ENCODE measurements around the gene CSGALNACT2.
"Not testable (repeated sequence)": the region's sequence is repeated elsewhere in the genome, so short reads cannot be mapped to it uniquely, and the experiment has no call there.

The CSGALNACT2 gene

GRCh38 chr10:43173120-43173519 is 34.9 kb downstream of the CSGALNACT2 start:
- DNase-seq (ENCODE audit: insufficient read length, low spot score), result no peak
- no peak for FAIRE-seq

- FAIRE-seq, result no peak
Measured at GRCh38 chr10:43174969-43175368, 36.7 kb downstream of the CSGALNACT2 start.

DNA sequence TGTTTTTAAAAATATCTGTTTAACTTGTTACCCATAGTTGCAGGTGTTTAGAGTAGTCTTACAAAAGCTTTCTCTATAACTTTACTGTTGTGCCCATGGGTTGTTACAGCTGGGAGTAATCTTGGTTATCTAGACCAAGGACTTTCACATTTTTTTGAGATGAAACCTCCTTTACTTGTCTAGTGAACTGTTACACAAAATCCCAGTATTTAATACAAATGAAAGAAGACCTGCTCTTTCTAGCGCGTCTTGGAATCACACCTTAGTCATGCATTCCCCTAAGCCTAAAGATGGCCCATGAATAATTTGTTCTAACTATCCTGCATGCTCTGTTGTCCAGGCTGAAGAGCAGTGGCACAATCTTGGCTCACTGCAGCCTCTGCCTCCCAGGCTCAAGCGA is 38.0 kb downstream of the CSGALNACT2 start:
- FAIRE-seq (no peak), DNase-seq (ENCODE audit: insufficient read length, low spot score) (no peak)

More at GRCh38 chr10:43174969-43175368, 36.7 kb downstream of the CSGALNACT2 start:
- no peak for DNase-seq (ENCODE audit: insufficient read length, low spot score)

DNA sequence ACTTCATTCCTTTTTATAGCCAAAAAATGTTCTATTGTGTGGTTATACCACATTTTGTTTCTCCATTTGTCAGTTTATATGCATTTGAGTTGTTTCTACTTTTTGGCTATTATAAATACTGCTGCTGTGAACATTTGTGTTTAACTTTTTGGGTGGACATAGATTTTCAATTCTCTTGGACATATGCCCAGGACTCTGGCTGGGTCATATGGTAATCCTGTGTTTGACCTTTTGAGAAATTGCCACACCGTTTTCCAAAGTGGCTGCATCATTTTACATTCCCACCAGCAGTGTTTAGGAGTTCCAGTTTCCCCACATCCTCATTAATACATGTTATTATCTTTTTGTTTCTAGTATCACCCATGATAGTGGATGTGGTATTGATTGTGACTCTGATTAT is 39.4 kb downstream of the CSGALNACT2 start:
- FAIRE-seq (no peak), DNase-seq (ENCODE audit: insufficient read length, low spot score) (no peak)

- DNase-seq (ENCODE audit: insufficient read length, low spot score) (no peak), FAIRE-seq (no peak)
Measured at GRCh38 chr10:43181146-43181545, 42.9 kb downstream of the CSGALNACT2 start.

DNA sequence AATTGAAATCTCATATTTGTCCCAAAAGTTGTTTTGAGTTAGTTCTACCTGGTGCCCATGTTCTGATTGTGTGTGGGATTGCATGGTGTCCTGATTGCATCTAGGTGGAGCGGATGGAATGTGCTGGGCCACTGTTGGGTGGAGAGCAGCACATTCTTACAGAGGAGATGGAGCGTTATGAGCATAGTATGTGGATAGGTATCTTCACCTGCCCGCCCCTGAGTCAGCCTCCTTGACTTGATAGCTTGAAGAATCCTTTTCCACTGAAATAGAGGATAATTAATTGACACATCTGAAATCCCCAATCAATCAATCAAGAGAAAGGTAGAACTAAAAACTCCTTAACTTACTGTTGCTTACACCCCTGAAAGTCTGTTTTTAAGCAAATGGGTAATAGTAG is 45.5 kb downstream of the CSGALNACT2 start:
- DNase-seq (ENCODE audit: insufficient read length, low spot score), result not testable (repeated sequence)
- FAIRE-seq, result peak; percentile 26

- FAIRE-seq, result no peak
- DNase-seq (ENCODE audit: insufficient read length, low spot score), result no peak
Measured at GRCh38 chr10:43186150-43186549, 47.9 kb downstream of the CSGALNACT2 start.

GRCh38 chr10:43187213-43187612 is 49.0 kb downstream of the CSGALNACT2 start:
- DNase-seq (ENCODE audit: insufficient read length, low spot score) (no peak), FAIRE-seq (no peak)

GRCh38 chr10:43188702-43189101 is 50.5 kb downstream of the CSGALNACT2 start:
- DNase-seq (ENCODE audit: insufficient read length, low spot score), result no peak
- FAIRE-seq, result no peak

DNA sequence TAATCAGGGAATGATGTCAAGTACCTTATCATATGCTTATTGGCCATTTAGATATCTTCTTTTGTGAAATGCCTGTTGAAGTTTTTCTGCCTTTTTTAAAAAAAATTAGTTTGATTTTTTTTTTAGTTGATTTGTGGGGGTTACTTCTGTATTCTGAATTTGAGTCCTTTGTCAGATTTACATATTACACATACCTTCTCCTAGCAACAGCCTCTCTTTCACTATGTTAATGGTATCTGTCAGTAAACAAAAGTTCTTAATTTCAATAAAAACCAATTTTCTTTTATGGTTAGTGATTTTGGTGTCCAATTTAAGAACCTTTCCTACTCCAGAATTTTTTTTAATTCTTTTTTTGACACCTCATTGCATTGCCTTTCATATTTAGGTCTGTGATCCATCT is 52.0 kb downstream of the CSGALNACT2 start:
- FAIRE-seq (no peak), DNase-seq (ENCODE audit: insufficient read length, low spot score) (no peak)

- FAIRE-seq (no peak), DNase-seq (ENCODE audit: insufficient read length, low spot score) (no peak)
Measured at GRCh38 chr10:43190775-43191174, 52.5 kb downstream of the CSGALNACT2 start.

- DNase-seq (ENCODE audit: insufficient read length, low spot score) (no peak), FAIRE-seq (peak; percentile 85)
Measured at GRCh38 chr10:43192884-43193283, 54.6 kb downstream of the CSGALNACT2 start.

- no peak for FAIRE-seq
- no peak for DNase-seq (ENCODE audit: insufficient read length, low spot score)
Measured at GRCh38 chr10:43193496-43194080, 55.3 kb downstream of the CSGALNACT2 start.

GRCh38 chr10:43194266-43194665 is 56.0 kb downstream of the CSGALNACT2 start:
- FAIRE-seq, result peak; percentile 9
- DNase-seq (ENCODE audit: insufficient read length, low spot score), result no peak

DNA sequence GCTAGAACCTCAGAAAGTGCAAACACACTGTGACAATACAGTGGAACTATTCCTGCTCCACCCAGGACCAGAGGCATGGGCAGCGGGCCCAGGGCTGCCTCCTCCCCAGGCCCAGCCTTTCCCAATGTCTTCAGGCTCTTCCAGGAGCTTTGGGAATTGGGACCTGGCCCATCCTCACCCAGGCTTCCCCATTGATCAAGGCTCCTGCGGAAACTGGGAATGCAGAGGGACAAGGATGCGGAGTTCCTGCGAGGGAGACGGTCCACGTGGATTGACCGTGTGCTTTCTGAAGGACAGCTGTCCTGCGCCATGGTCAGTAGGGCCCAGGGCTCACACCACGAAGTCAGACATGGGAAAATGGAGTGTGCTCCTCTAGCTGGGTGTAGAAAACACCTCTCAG is 56.6 kb downstream of the CSGALNACT2 start:
- no peak for DNase-seq (ENCODE audit: insufficient read length, low spot score)
- no peak for FAIRE-seq

- FAIRE-seq (no peak), DNase-seq (ENCODE audit: insufficient read length, low spot score) (no peak)
Measured at GRCh38 chr10:43195557-43195956, 57.3 kb downstream of the CSGALNACT2 start.

DNA sequence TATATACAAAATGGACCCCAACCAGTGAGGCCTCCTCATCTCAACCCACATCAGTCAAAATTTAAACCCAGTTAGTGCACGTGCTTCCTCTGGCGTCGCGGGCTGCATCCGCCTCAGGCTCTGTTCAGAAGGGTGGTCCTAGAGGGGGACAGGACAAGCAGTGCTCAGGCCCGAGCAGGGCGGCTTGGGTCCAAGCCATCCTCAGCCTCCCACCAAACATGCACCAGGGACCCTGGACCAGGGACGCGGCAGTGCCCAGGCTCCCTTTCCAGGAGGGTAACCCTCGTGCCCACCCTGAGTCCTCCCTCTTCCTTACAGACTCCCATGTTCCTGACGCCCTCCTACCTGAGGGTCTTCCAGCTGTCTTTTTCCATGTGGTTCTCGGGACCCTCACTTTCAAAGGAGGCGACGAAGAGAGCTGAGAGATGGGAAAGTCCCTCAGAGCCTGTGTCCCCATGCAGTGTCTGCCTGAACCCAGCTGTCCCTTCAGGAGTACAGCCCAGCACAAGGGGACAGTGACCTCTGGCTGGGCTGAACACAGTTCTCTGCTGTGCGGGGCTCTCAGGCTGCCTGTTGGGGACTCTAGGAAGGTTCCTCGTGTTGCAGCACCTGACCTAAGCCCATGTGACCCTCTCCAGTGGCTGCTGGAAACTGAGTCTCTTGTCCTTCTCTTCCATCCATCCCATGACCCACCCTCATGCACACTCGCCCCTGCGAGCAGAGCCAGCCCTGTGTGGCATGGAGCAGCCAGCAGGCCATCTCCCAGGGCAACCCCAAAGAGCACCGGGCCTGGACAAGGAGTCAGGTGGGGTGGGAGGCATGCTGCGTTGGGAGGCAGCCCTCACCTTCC is 58.1 kb downstream of the CSGALNACT2 start:
- FAIRE-seq (no peak), DNase-seq (ENCODE audit: insufficient read length, low spot score) (no peak)

DNA sequence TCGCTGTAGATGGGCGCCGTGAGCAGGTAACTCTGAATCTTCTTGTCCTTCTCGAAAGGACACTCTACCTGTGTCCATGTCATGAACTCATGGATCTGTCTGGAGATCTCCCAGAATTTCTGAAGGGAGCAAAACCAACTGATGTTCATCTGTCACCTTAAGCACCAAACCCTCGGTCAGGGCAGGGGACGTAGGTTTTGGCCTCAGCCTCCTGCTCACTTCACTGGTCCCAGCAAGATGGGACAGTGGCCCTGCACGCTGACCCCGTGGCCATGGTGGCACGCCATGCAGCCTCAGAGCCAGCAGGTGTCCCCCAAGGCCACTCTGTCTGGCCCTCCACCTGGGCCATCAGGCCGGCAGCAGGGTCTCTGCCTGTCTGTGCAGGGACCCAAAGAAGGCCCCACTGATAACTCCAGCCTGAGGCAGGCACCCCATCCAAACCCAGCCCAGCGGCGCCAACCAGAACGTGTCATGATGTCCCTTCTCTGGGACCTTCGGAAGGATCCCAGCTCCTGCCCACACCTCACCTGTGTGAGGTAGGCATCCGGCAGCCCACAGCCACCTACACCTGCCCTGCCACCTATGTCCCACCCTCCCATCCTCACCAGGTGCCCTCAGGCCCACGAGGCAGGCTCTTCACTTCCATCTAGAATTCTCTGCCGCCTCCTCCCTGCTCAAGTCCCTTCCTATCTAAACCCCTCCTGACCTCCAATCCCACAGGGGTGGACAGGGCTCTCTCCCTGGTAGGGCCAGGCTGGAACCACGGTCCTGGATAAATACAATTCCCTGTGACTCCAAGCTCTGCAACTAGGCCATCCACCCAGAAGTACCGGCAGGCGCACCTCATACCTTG is 59.0 kb downstream of the CSGALNACT2 start:
- DNase-seq (ENCODE audit: insufficient read length, low spot score) (no peak), FAIRE-seq (no peak)

- DNase-seq (ENCODE audit: insufficient read length, low spot score) (no peak), FAIRE-seq (peak; percentile 16)
Measured at GRCh38 chr10:43197834-43198681, 59.8 kb downstream of the CSGALNACT2 start.

DNA sequence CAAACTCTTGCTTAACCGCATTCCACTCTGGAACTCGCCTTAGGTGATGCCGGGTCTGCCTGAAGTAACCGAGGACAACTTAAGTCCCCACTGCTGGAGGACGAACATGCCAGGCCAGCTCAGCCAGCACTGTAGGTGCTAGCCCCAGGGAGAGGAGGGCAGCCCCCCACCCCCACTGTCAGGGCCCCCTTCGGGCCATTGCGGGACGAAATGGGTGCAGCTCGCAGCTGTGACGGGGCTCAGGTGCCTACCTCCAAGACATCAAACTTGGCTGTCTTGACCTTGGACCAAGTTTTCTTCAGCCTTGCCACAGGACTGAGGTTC is 60.4 kb downstream of the CSGALNACT2 start:
- FAIRE-seq, result no peak
- DNase-seq (ENCODE audit: insufficient read length, low spot score), result no peak
